HEK293 (cell line): ENCODE results near the gene SELENOK.

Source experiments
- CTCF ChIA-PET: fragments of 350-600 bp; formaldehyde crosslinking; extraction: SDS; loops from one replicate; lab custom pipeline; 2021; ENCODE audit warnings: antibody characterized with exemption; lab: Yijun Ruan, JAX
- POLR2A ChIA-PET: fragments of 300-600 bp; formaldehyde crosslinking; extraction: SDS; loops from one replicate; lab custom pipeline; 2020; ENCODE audit warnings: antibody characterized with exemption, inconsistent platforms; lab: Yijun Ruan, JAX
- H3K27ac ChIP-seq: fragments of 200-500 bp; sonication (Bioruptor generic); 2 replicates; pipeline ENCODE4 v1.5.1; 2014; ENCODE audit warnings: low read depth, low read length, control low read depth, inconsistent platforms; ENCODE audit errors: extremely low read depth
- H3K36me3 ChIP-seq, 2 experiments: fragments of 200-500 bp in 1 of 2; sonication (Bioruptor generic) in 1 of 2; 1 replicate in 1 of 2; 2 replicates in 1 of 2; pipeline ENCODE4 v1.5.1; 2014 to 2017; ENCODE audit warnings: inconsistent platforms in 2 of 2, low read length in 2 of 2; ENCODE audit not compliant: control insufficient read depth in 2 of 2, insufficient read depth in 1 of 2
- H3K4me1 ChIP-seq: fragments of 200-500 bp; sonication (Bioruptor generic); 2 replicates; pipeline ENCODE4 v1.5.1; 2014; ENCODE audit warnings: mild to moderate bottlenecking, low read length, inconsistent platforms; ENCODE audit not compliant: control insufficient read depth, insufficient read depth
- H3K4me3 ChIP-seq: 2 replicates; pipeline ENCODE4 v1.5.1; 2011; ENCODE audit warnings: low read depth, mild to moderate bottlenecking, control low read depth, low read length, moderate library complexity
- H3K9me3 ChIP-seq: fragments of 200-500 bp; sonication (Bioruptor generic); 2 replicates; pipeline ENCODE4 v1.5.1; 2014; ENCODE audit warnings: low read depth, low read length, inconsistent platforms; ENCODE audit not compliant: control insufficient read depth, insufficient read depth
- AEBP2 ChIP-seq: fragments of 450-650 bp; formaldehyde crosslinking; IDR thresholded peaks from 2 replicates; pipeline ENCODE4 v1.5.1; 2016; ENCODE audit warnings: missing biosample characterization, missing genetic modification characterization, borderline replicate concordance
- GLI4 ChIP-seq: fragments of 450-650 bp; formaldehyde crosslinking; IDR thresholded peaks from 2 replicates; pipeline ENCODE4 v1.5.1; 2016; ENCODE audit warnings: missing biosample characterization, missing genetic modification characterization
- GLIS2 ChIP-seq: fragments of 450-650 bp; formaldehyde crosslinking; IDR thresholded peaks from 2 replicates; pipeline ENCODE4 v1.5.1; 2016; ENCODE audit warnings: missing biosample characterization, missing genetic modification characterization
- HIC1 ChIP-seq: fragments of 450-650 bp; formaldehyde crosslinking; IDR thresholded peaks from 2 replicates; pipeline ENCODE4 v1.5.1; 2016; ENCODE audit warnings: missing biosample characterization, missing genetic modification characterization
- KLF16 ChIP-seq: fragments of 450-650 bp; formaldehyde crosslinking; IDR thresholded peaks from 2 replicates; pipeline ENCODE4 v1.5.1; 2017; ENCODE audit warnings: missing biosample characterization, missing genetic modification characterization
- REST ChIP-seq: fragments of 450-650 bp; formaldehyde crosslinking; IDR thresholded peaks from 2 replicates; pipeline ENCODE4 v1.5.1; 2016; ENCODE audit warnings: missing biosample characterization, missing genetic modification characterization
- ZBTB10 ChIP-seq: fragments of 450-650 bp; formaldehyde crosslinking; IDR thresholded peaks from 2 replicates; pipeline ENCODE4 v1.5.1; 2016; ENCODE audit warnings: missing biosample characterization, missing genetic modification characterization
- ZBTB20 ChIP-seq: fragments of 450-650 bp; formaldehyde crosslinking; IDR thresholded peaks from 2 replicates; pipeline ENCODE4 v1.5.1; 2016; ENCODE audit warnings: missing biosample characterization, missing genetic modification characterization
- ZBTB26 ChIP-seq: fragments of 450-650 bp; formaldehyde crosslinking; optimal IDR thresholded peaks from 2 replicates; pipeline ENCODE3; 2016; ENCODE audit warnings: missing biosample characterization, mild to moderate bottlenecking, missing genetic modification characterization
- ZNF549 ChIP-seq: fragments of 450-650 bp; IDR thresholded peaks from 2 replicates; pipeline ENCODE4 v1.5.1; 2018; ENCODE audit warnings: missing biosample characterization, missing genetic modification characterization, mild to moderate bottlenecking, inconsistent platforms, moderate library complexity
- ZNF639 ChIP-seq: fragments of 450-650 bp; formaldehyde crosslinking; IDR thresholded peaks from 2 replicates; pipeline ENCODE4 v1.5.1; 2016; ENCODE audit warnings: missing biosample characterization, missing genetic modification characterization
- ZSCAN16 ChIP-seq: fragments of 450-650 bp; formaldehyde crosslinking; IDR thresholded peaks from 2 replicates; pipeline ENCODE4 v1.5.1; 2016; ENCODE audit warnings: missing biosample characterization, missing genetic modification characterization

The SELENOK gene

GRCh38 chr3:53885239-53885638 is 6.4 kb downstream of the SELENOK start:
- POLR2A ChIA-PET, result no interaction called here
- CTCF ChIA-PET, result no interaction called here

GRCh38 chr3:53884623-53885022 is 7.0 kb downstream of the SELENOK start:
- ChIA-PET CTCF (interaction anchor here (0.6 kb wide), 1 partner anchor 54 kb away, joined by 3 read pairs; no protein-coding TSS in a partner anchor), POLR2A (no interaction called here)
- H3K4me1 ChIP-seq, result no peaks in the 10 kb centered on the region; the same call in 1 of the 2 replicates
- H3K27ac ChIP-seq, result no peak overlapping the region
- peaks cover 7 to 67% of the 10 kb centered on the region in 2 experiments for H3K36me3 ChIP-seq
- no peak overlapping the region for H3K4me3 ChIP-seq
- no peaks in the 10 kb centered on the region for H3K9me3 ChIP-seq
- TF ChIP-seq ZBTB26 (tag by site-specific recombination), result no peak
- TF ChIP-seq KLF16 (tag by site-specific recombination), result no peak
- TF ChIP-seq AEBP2 (tag by site-specific recombination), result no peak
- no peak for TF ChIP-seq HIC1
- no peak for TF ChIP-seq GLIS2 (tag by site-specific recombination)
- TF ChIP-seq ZBTB20 (tag by site-specific recombination), result no peak

More at GRCh38 chr3:53885239-53885638, 6.4 kb downstream of the SELENOK start:
- Histone ChIP-seq H3K36me3 (peaks cover 7 to 62% of the 10 kb centered on the region in 2 experiments), H3K27ac (no peak overlapping the region), H3K9me3 (no peaks in the 10 kb centered on the region), H3K4me1 (no peaks in the 10 kb centered on the region; the same call in 1 of the 2 replicates), H3K4me3 (no peak overlapping the region)
- TF ChIP-seq ZNF639 (tag by site-specific recombination) (no peak), REST (no peak), ZBTB10 (no peak), ZSCAN16 (tag by site-specific recombination) (no peak), GLI4 (tag by site-specific recombination) (no peak), ZNF549 (no peak)
